IMR-90 (cell line): ENCODE data around the gene RHPN2. TPM values are rescaled to one million over a fixed set of nuclear protein-coding genes. Genes with fewer than 3 reads are reported as not detected.

Source experiments
- ATAC-seq: fragments of 200-7000 bp; cut with Tn5 transposase; 2 replicates; pipeline ENCODE4 v1.9.1; 2020; ENCODE audit warnings: low read depth, mild to moderate bottlenecking, moderate library complexity
- BruUV-seq: library from RNA; stranded (reverse); fragments of 400-500 nt; replicated peaks from 2 replicates; lab custom pipeline; 2021; lab: Mats Ljungman, UMichigan
- CTCF ChIA-PET: fragments of 300-600 bp; formaldehyde crosslinking; extraction: SDS; loops from one replicate; lab custom pipeline; 2021; ENCODE audit warnings: antibody characterized with exemption; lab: Yijun Ruan, JAX
- POLR2A ChIA-PET: fragments of 300-600 bp; sonication (Branson Sonifier 250); formaldehyde crosslinking; loops from one replicate; lab custom pipeline; 2022; ENCODE audit warnings: antibody characterized with exemption; ENCODE audit not compliant: unreplicated experiment; lab: Charles Lee
- DNase-seq: peaks from one replicate; pipeline ENCODE4 v3.0.0; 2013
- H2AFZ ChIP-seq: replicated peaks from 2 replicates; pipeline ENCODE3; 2013; ENCODE audit warnings: low read length, mild to moderate bottlenecking; ENCODE audit not compliant: poor library complexity
- H2AK5ac ChIP-seq: 2 replicates; pipeline ENCODE4 v1.6.1; 2013; ENCODE audit warnings: low read depth, low read length, inconsistent platforms
- H2AK9ac ChIP-seq: replicated peaks from 2 replicates; pipeline ENCODE3; 2013; ENCODE audit warnings: mild to moderate bottlenecking, low read depth, low read length, moderate library complexity; ENCODE audit not compliant: poor library complexity
- H2BK120ac ChIP-seq: 2 replicates; pipeline ENCODE4 v1.6.1; 2013; ENCODE audit warnings: low read depth, low read length, inconsistent platforms
- H2BK15ac ChIP-seq: 3 replicates; pipeline ENCODE4 v1.6.1; 2013; ENCODE audit warnings: low read depth, low read length, inconsistent platforms
- H2BK20ac ChIP-seq: 2 replicates; pipeline ENCODE4 v1.6.1; 2013; ENCODE audit warnings: low read depth, mild to moderate bottlenecking, inconsistent platforms, low read length, moderate library complexity
- H2BK5ac ChIP-seq: 2 replicates; pipeline ENCODE4 v1.6.1; 2013; ENCODE audit warnings: mild to moderate bottlenecking, low read depth, low read length, inconsistent platforms; ENCODE audit not compliant: poor library complexity, severe bottlenecking
- H3K14ac ChIP-seq: replicated peaks from 2 replicates; pipeline ENCODE4 v1.6.1; 2013; ENCODE audit warnings: low read depth, low read length, inconsistent platforms
- H3K18ac ChIP-seq: 2 replicates; pipeline ENCODE4 v1.6.1; 2013; ENCODE audit warnings: low read depth, low read length, control low read depth
- H3K23ac ChIP-seq: 2 replicates; pipeline ENCODE4 v1.6.1; 2013; ENCODE audit warnings: low read depth, low read length, inconsistent platforms
- H3K27ac ChIP-seq: 2 replicates; pipeline ENCODE4 v1.5.1; 2013; ENCODE audit warnings: mild to moderate bottlenecking, control low read depth, low read length; ENCODE audit not compliant: insufficient read depth
- H3K27me3 ChIP-seq: 2 replicates; pipeline ENCODE4 v1.6.1; 2013; ENCODE audit warnings: low read length; ENCODE audit not compliant: control insufficient read depth, insufficient read depth
- H3K36me3 ChIP-seq: 2 replicates; pipeline ENCODE4 v1.6.1; 2013; ENCODE audit warnings: low read length, mixed read lengths; ENCODE audit not compliant: control insufficient read depth, insufficient read depth
- H3K4ac ChIP-seq: 2 replicates; pipeline ENCODE4 v1.6.1; 2013; ENCODE audit warnings: low read depth, low read length, inconsistent platforms
- H3K4me1 ChIP-seq: 2 replicates; pipeline ENCODE4 v1.6.1; 2013; ENCODE audit warnings: low read length, mixed read lengths; ENCODE audit not compliant: control insufficient read depth, insufficient read depth
- H3K4me2 ChIP-seq: 2 replicates; pipeline ENCODE4 v1.6.1; 2013; ENCODE audit warnings: low read depth, mild to moderate bottlenecking, control low read depth, low read length, moderate library complexity
- H3K4me3 ChIP-seq: 2 replicates; pipeline ENCODE4 v1.5.1; 2013; ENCODE audit warnings: low read depth, mild to moderate bottlenecking, control low read depth, low read length, moderate library complexity; ENCODE audit not compliant: insufficient read depth
- H3K56ac ChIP-seq: 2 replicates; pipeline ENCODE4 v1.6.1; 2013; ENCODE audit warnings: low read length, inconsistent platforms; ENCODE audit not compliant: insufficient read depth; ENCODE audit errors: extremely low read depth
- H3K79me1 ChIP-seq, 2 experiments: 2 replicates each; pipeline ENCODE4 v1.6.1; 2013; ENCODE audit warnings: low read length in 2 of 2, inconsistent platforms in 1 of 2, low read depth in 1 of 2
- H3K9ac ChIP-seq: 2 replicates; pipeline ENCODE4 v1.6.1; 2013; ENCODE audit warnings: low read depth, low read length, control low read depth
- H3K9me1 ChIP-seq: 2 replicates; pipeline ENCODE4 v1.6.1; 2013; ENCODE audit warnings: low read length, inconsistent platforms; ENCODE audit not compliant: insufficient read depth
- H3K9me3 ChIP-seq: 2 replicates; pipeline ENCODE4 v1.6.1; 2013; ENCODE audit warnings: low read length; ENCODE audit not compliant: control insufficient read depth, insufficient read depth
- H4K20me1 ChIP-seq: 2 replicates; pipeline ENCODE4 v1.6.1; 2013; ENCODE audit warnings: low read length, inconsistent platforms; ENCODE audit not compliant: insufficient read depth
- H4K5ac ChIP-seq: 2 replicates; pipeline ENCODE4 v1.6.1; 2013; ENCODE audit warnings: mild to moderate bottlenecking, low read depth, low read length, control low read depth
- H4K8ac ChIP-seq, 2 experiments: 2 replicates each; pipeline ENCODE4 v1.6.1; 2013; ENCODE audit warnings: low read depth in 2 of 2, low read length in 2 of 2, control low read depth in 1 of 2, inconsistent platforms in 1 of 2
- H4K91ac ChIP-seq: 2 replicates; pipeline ENCODE4 v1.6.1; 2013; ENCODE audit warnings: low read depth, low read length, inconsistent platforms; ENCODE audit not compliant: insufficient read depth
- BHLHE40 ChIP-seq: fragments of 150-350 bp; IDR thresholded peaks from 2 replicates; pipeline ENCODE4 v1.6.1; 2016; ENCODE audit warnings: mild to moderate bottlenecking, low read depth, low read length
- CEBPB ChIP-seq: IDR thresholded peaks from 2 replicates; pipeline ENCODE4 v1.6.1; 2012; ENCODE audit warnings: low read depth, low read length, improper control_type of control experiment
- CHD1 ChIP-seq: IDR thresholded peaks from 2 replicates; pipeline ENCODE4 v1.6.1; 2012; ENCODE audit warnings: low read depth, low read length, improper control_type of control experiment
- CTCF ChIP-seq: conservative IDR thresholded peaks from 2 replicates; pipeline ENCODE4 v1.5.1; 2012; ENCODE audit warnings: mild to moderate bottlenecking, low read depth, low read length, improper control_type of control experiment
- ELK1 ChIP-seq: fragments of 150-350 bp; IDR thresholded peaks from 2 replicates; pipeline ENCODE4 v1.6.1; 2016; ENCODE audit warnings: low read depth, mild to moderate bottlenecking, low read length, moderate library complexity, borderline replicate concordance
- FOS ChIP-seq: fragments of 150-350 bp; IDR thresholded peaks from 2 replicates; pipeline ENCODE4 v1.6.1; 2016; ENCODE audit warnings: low read depth, low read length
- MAFK ChIP-seq: IDR thresholded peaks from 2 replicates; pipeline ENCODE4 v1.6.1; 2012; ENCODE audit warnings: low read depth, low read length, improper control_type of control experiment
- MAZ ChIP-seq: IDR thresholded peaks from 2 replicates; pipeline ENCODE4 v1.6.1; 2012; ENCODE audit warnings: low read depth, mild to moderate bottlenecking, low read length, improper control_type of control experiment, moderate library complexity, borderline replicate concordance
- MXI1 ChIP-seq: IDR thresholded peaks from 2 replicates; pipeline ENCODE4 v1.6.1; 2012; ENCODE audit warnings: low read depth, mild to moderate bottlenecking, low read length, moderate library complexity, borderline replicate concordance
- NFE2L2 ChIP-seq: fragments of 150-350 bp; IDR thresholded peaks from 2 replicates; pipeline ENCODE4 v1.6.1; 2016; ENCODE audit warnings: low read depth, mild to moderate bottlenecking, low read length
- POLR2A ChIP-seq: IDR thresholded peaks from 2 replicates; pipeline ENCODE4 v1.6.1; 2012; ENCODE audit warnings: mild to moderate bottlenecking, low read depth, low read length
- RAD21 ChIP-seq: IDR thresholded peaks from 2 replicates; pipeline ENCODE4 v1.6.1; 2012; ENCODE audit warnings: low read length, improper control_type of control experiment
- RCOR1 ChIP-seq: IDR thresholded peaks from 2 replicates; pipeline ENCODE4 v1.6.1; 2012; ENCODE audit warnings: mild to moderate bottlenecking, low read length, improper control_type of control experiment; ENCODE audit not compliant: insufficient replicate concordance
- RFX5 ChIP-seq: IDR thresholded peaks from 2 replicates; pipeline ENCODE4 v1.8.0; 2012; ENCODE audit warnings: low read depth, mild to moderate bottlenecking, low read length, moderate library complexity
- SMC3 ChIP-seq: fragments of 150-350 bp; IDR thresholded peaks from 2 replicates; pipeline ENCODE4 v1.6.1; 2016; ENCODE audit warnings: low read depth, mild to moderate bottlenecking, antibody characterized with exemption, low read length, moderate library complexity
- USF2 ChIP-seq: fragments of 150-350 bp; IDR thresholded peaks from 2 replicates; pipeline ENCODE4 v1.6.1; 2017; ENCODE audit warnings: mild to moderate bottlenecking, antibody characterized with exemption, low read length, low read depth
- WGBS, 2 experiments: methylation state at CpG; one replicate each; pipeline versions ENCODE4 v1.1.5 to v1.1.7; 2013; ENCODE audit warnings: missing lambda C conversion rate in 2 of 2; ENCODE audit not compliant: insufficient read length in 1 of 2; ENCODE audit errors: extremely low coverage in 2 of 2; 5-methylcytosine and 5-hydroxymethylcytosine counted together
- dilution Hi-C: fragments of 300-500 bp; cut with HindIII; formaldehyde crosslinking; loops from one replicate; pipeline ENCODE4 v1.14.3; 2018; ENCODE audit warnings: low sequenced_read_pairs; ENCODE audit not compliant: unreplicated experiment
- in situ Hi-C: fragments of 300-500 bp; cut with MboI; formaldehyde crosslinking; loops from 3 replicates; pipeline ENCODE4 v1.14.3; 2019; ENCODE audit warnings: low sequenced_read_pairs, inconsistent platforms, mixed read lengths
- intact Hi-C: fragments of 100-400 bp; cut with micrococcal nuclease; formaldehyde crosslinking; loops from 2 replicates; pipeline ENCODE4 v1.10.0; 2022
- polyA plus RNA-seq, 3 experiments: library from polyadenylated mRNA; depleted of rRNA; stranded (reverse); fragments of >200 nt; gene quantifications; 2 replicates each; pipeline ENCODE4 v1.2.3, GENCODE V29; 2012; ENCODE audit warnings: low replicate concordance in 1 of 3
- total RNA-seq: library from RNA; depleted of rRNA; stranded (reverse); fragments of >200 nt; gene quantifications from 2 replicates; pipeline ENCODE4 v1.2.3, GENCODE V29; 2012

The RHPN2 gene
- total and polyA plus RNA-seq, 2 of the 4 experiments (the other 2 are of a cell fraction): 2.3 to 4.0 TPM

- in situ Hi-C loops (no loop called here), dilution Hi-C loops (no loop called here), intact Hi-C loops (no loop called here)
- no peaks in the 10 kb centered on the region; the same call in 1 of the 2 replicates for H3K9me1 ChIP-seq
- POLR2A ChIA-PET: no interaction called here
- H3K4me2 ChIP-seq: no peak overlapping the region
- H2BK20ac ChIP-seq: no peak overlapping the region
- H4K20me1 ChIP-seq: no peaks in the 10 kb centered on the region
- H2BK15ac ChIP-seq: no peak overlapping the region
- H2BK5ac ChIP-seq: no peak overlapping the region
- H3K18ac ChIP-seq: no peak overlapping the region
- no peak overlapping the region for H2BK120ac ChIP-seq
- BruUV-seq: no TSS peak
- peaks cover 0 to 2% of the 10 kb centered on the region in 2 experiments; a peak in 1 of 4 replicates for H3K79me1 ChIP-seq
- WGBS, 2 experiments: no CpG with 5 or more reads among the region's 3 CpGs
- no peaks in the 10 kb centered on the region for H3K27me3 ChIP-seq
- no peak overlapping the region for H2AFZ ChIP-seq
- no peaks in the 10 kb centered on the region for H3K9me3 ChIP-seq
- H3K56ac ChIP-seq: no peak overlapping the region
- H4K5ac ChIP-seq: no peak overlapping the region
- no peak for TF ChIP-seq NFE2L2
- TF ChIP-seq CEBPB: no peak
- no peak for TF ChIP-seq MAFK
- no peak for TF ChIP-seq RCOR1
- no peak for TF ChIP-seq USF2
- TF ChIP-seq RAD21: no peak
- TF ChIP-seq FOS: no peak
- TF ChIP-seq MXI1: no peak
- TF ChIP-seq ELK1: no peak
- TF ChIP-seq MAZ: no peak
- TF ChIP-seq CHD1: no peak
- TF ChIP-seq CTCF: no peak
- no peak for TF ChIP-seq POLR2A
- TF ChIP-seq RFX5: no peak
- TF ChIP-seq BHLHE40: no peak
- no peak for TF ChIP-seq SMC3
- H3K9ac ChIP-seq: no peak overlapping the region
- H3K14ac ChIP-seq: no peak overlapping the region
- no peak overlapping the region for H3K4me3 ChIP-seq
- no peak overlapping the region for H4K91ac ChIP-seq
- H3K36me3 ChIP-seq: peaks cover 42% of the 10 kb centered on the region
- H3K4me1 ChIP-seq: peaks cover 3% of the 10 kb centered on the region; the same call in 1 of the 2 replicates
- no peak overlapping the region for H2AK9ac ChIP-seq
- CTCF ChIA-PET: no interaction called here
- H3K23ac ChIP-seq: no peak overlapping the region
- DNase-seq: no peak
- no peak for ATAC-seq
- no peak overlapping the region for H4K8ac ChIP-seq
- no peak overlapping the region for H3K4ac ChIP-seq
- no peak overlapping the region for H3K27ac ChIP-seq
- no peak overlapping the region for H2AK5ac ChIP-seq
Measured at GRCh38 chr19:32945260-32945659, 119.4 kb downstream of the RHPN2 start.
